GM12878 (cell line): ENCODE measurements around the gene AGAP9. TPM values are rescaled to one million over a fixed set of nuclear protein-coding genes. Genes with fewer than 3 reads are reported as not detected.

ENCODE experiments used
- ATAC-seq: fragments of 200-7000 bp; cut with Tn5 transposase; 3 replicates; pipeline ENCODE4 v1.9.1; 2020; ENCODE audit warnings: mild to moderate bottlenecking, moderate library complexity
- BruUV-seq: library from RNA; stranded (reverse); fragments of 400-500 nt; replicated peaks from 2 replicates; lab custom pipeline; 2021; lab: Mats Ljungman, UMichigan
- CTCF ChIA-PET: fragments of 300-600 bp; sonication (Branson Sonifier 250); formaldehyde crosslinking; extraction: SDS; loops from one replicate; lab custom pipeline; 2021; ENCODE audit warnings: inconsistent platforms; lab: Yijun Ruan, JAX
- POLR2A ChIA-PET: fragments of 350-600 bp; formaldehyde crosslinking; extraction: SDS; loops from one replicate; lab custom pipeline; 2021; ENCODE audit warnings: inconsistent platforms; lab: Charles Lee
- RAD21 ChIA-PET: fragments of 300-600 bp; sonication (Branson Sonifier 250); formaldehyde crosslinking; loops from one replicate; lab custom pipeline; 2023; ENCODE audit warnings: antibody characterized with exemption; ENCODE audit not compliant: unreplicated experiment; lab: Charles Lee
- SMC1A ChIA-PET: fragments of 300-600 bp; sonication (Branson Sonifier 250); formaldehyde crosslinking; loops from one replicate; lab custom pipeline; 2023; ENCODE audit not compliant: unreplicated experiment, uncharacterized antibody; lab: Charles Lee
- DNase-seq: peaks from one replicate; pipeline ENCODE4 v3.0.0-alpha.2; 2011; ENCODE audit warnings: low read depth, low spot score
- FAIRE-seq: peaks from 3 replicates; lab custom pipeline; 2011; peaks lifted over from hg19 to GRCh38; lab: Jason Lieb, UNC
- H2AFZ ChIP-seq: 2 replicates; pipeline ENCODE4 v1.6.0; 2011; ENCODE audit warnings: low read depth, low read length, control low read depth; ENCODE audit not compliant: control insufficient read depth
- H3K27ac ChIP-seq: 2 replicates; pipeline ENCODE4 v1.5.1; 2011; ENCODE audit warnings: control low read depth; ENCODE audit not compliant: control insufficient read depth, insufficient read depth
- H3K27me3 ChIP-seq, 2 experiments: replicated peaks in 1 of 2; 2 replicates each; pipeline versions ENCODE4 v1.6.0 to v1.6.1; 2011; ENCODE audit warnings: low read length in 1 of 2; ENCODE audit not compliant: control insufficient read depth in 2 of 2, insufficient read depth in 2 of 2
- H3K36me3 ChIP-seq, 2 experiments: 2 replicates each; pipeline ENCODE4 v1.5.1; 2011; ENCODE audit warnings: low read length in 1 of 2; ENCODE audit not compliant: control insufficient read depth in 2 of 2, insufficient read depth in 2 of 2
- H3K4me1 ChIP-seq: 2 replicates; pipeline ENCODE4 v1.6.1; 2011; ENCODE audit warnings: mild to moderate bottlenecking, low read length, moderate library complexity, mixed read lengths; ENCODE audit not compliant: control insufficient read depth, insufficient read depth
- H3K4me2 ChIP-seq: 2 replicates; pipeline ENCODE4 v1.6.0; 2011; ENCODE audit warnings: control low read depth; ENCODE audit not compliant: control insufficient read depth, insufficient read depth
- H3K4me3 ChIP-seq: fragments of 200-600 bp; sonication (generic); 2 replicates; pipeline ENCODE4 v1.5.1; 2016
- H3K79me2 ChIP-seq: 2 replicates; pipeline ENCODE4 v1.6.0; 2011; ENCODE audit warnings: low read length; ENCODE audit not compliant: control insufficient read depth, insufficient read depth
- H3K9ac ChIP-seq: 2 replicates; pipeline ENCODE4 v1.8.0; 2011; ENCODE audit warnings: low read length, control low read depth, mixed read lengths; ENCODE audit not compliant: control insufficient read depth, insufficient read depth
- H3K9me3 ChIP-seq: replicated peaks from 3 replicates; pipeline ENCODE4 v1.5.1; 2011; ENCODE audit warnings: mild to moderate bottlenecking, low read length; ENCODE audit not compliant: control insufficient read depth, insufficient read depth
- H4K20me1 ChIP-seq: 2 replicates; pipeline ENCODE4 v1.6.0; 2011; ENCODE audit not compliant: control insufficient read depth, insufficient read depth
- ATF2 ChIP-seq: IDR thresholded peaks from 2 replicates; pipeline ENCODE4 v1.6.1; 2012; ENCODE audit warnings: low read length, inconsistent platforms
- CREM ChIP-seq: IDR thresholded peaks from 2 replicates; pipeline ENCODE4 v1.6.1; 2014; ENCODE audit warnings: antibody characterized with exemption, low read depth
- CTCF ChIP-seq, 3 experiments: IDR thresholded peaks in 2 of 3; conservative IDR thresholded peaks in 1 of 3; 2 replicates each; pipeline ENCODE4 v1.5.1; 2011; ENCODE audit warnings: low read depth in 3 of 3, low read length in 3 of 3, mild to moderate bottlenecking in 3 of 3, control low read depth in 2 of 3, moderate library complexity in 2 of 3, inconsistent platforms in 1 of 3, mixed read lengths in 1 of 3; ENCODE audit not compliant: control insufficient read depth in 2 of 3, insufficient read depth in 1 of 3; ENCODE audit errors: extremely low read depth in 1 of 3
- E2F8 ChIP-seq: fragments of 450-650 bp; IDR thresholded peaks from 2 replicates; pipeline ENCODE4 v1.6.1; 2018; ENCODE audit warnings: mild to moderate bottlenecking, low read depth, moderate library complexity; ENCODE audit not compliant: partially characterized antibody
- EGR1 ChIP-seq, 2 experiments: IDR thresholded peaks; 1 replicate in 1 of 2; 2 replicates in 1 of 2; pipeline ENCODE4 v1.6.1; 2011 to 2012; ENCODE audit warnings: low read depth in 2 of 2, low read length in 2 of 2, borderline replicate concordance in 1 of 2, mild to moderate bottlenecking in 1 of 2, moderate library complexity in 1 of 2
- POLR2AphosphoS5 ChIP-seq: IDR thresholded peaks from 2 replicates; pipeline ENCODE4 v1.6.1; 2011; ENCODE audit warnings: mild to moderate bottlenecking, low read length, inconsistent platforms
- RCOR1 ChIP-seq: conservative IDR thresholded peaks from 2 replicates; pipeline ENCODE4 v1.6.1; 2012; ENCODE audit warnings: low read depth, low read length, improper control_type of control experiment
- RUNX3 ChIP-seq: IDR thresholded peaks from 2 replicates; pipeline ENCODE4 v1.6.1; 2012; ENCODE audit warnings: low read length, inconsistent platforms
- STAT1 ChIP-seq: fragments of 450-650 bp; conservative IDR thresholded peaks from 2 replicates; pipeline ENCODE4 v1.6.1; 2014; ENCODE audit warnings: antibody characterized with exemption, mild to moderate bottlenecking
- SUZ12 ChIP-seq: fragments of 200-600 bp; sonication (generic); IDR thresholded peaks from one replicate; pipeline ENCODE4 v1.6.1; 2018; ENCODE audit warnings: antibody characterized with exemption, mild to moderate bottlenecking; ENCODE audit not compliant: unreplicated experiment
- YY1 ChIP-seq: IDR thresholded peaks from 2 replicates; pipeline ENCODE4 v1.6.1; 2011; ENCODE audit warnings: low read depth, mild to moderate bottlenecking, low read length
- WGBS: methylation state at CpG from one replicate; pipeline ENCODE4 v1.1.6; 2016; ENCODE audit warnings: low lambda C conversion rate; ENCODE audit not compliant: insufficient replicate concordance, insufficient coverage; ENCODE audit errors: missing lambda C conversion rate; 5-methylcytosine and 5-hydroxymethylcytosine counted together
- in situ Hi-C: fragments of 300-500 bp; cut with MboI; formaldehyde crosslinking; loops from 9 replicates; pipeline ENCODE4 v1.14.3; 2018; ENCODE audit warnings: mixed read lengths
- intact Hi-C: fragments of 100-400 bp; cut with micrococcal nuclease; formaldehyde crosslinking; loops from one replicate; pipeline ENCODE4 v1.14.2; 2022; ENCODE audit not compliant: unreplicated experiment
- polyA plus RNA-seq, 11 experiments: library from polyadenylated mRNA; depleted of rRNA in 4 of 11; unstranded in 6 of 11; stranded (reverse) in 5 of 11; fragments of >200 nt; fragmentation: Nextera tagmentation in 4 of 11; fragmentation: Illumina TruSeq in 1 of 11; extraction: Ambion mirVana in 4 of 11; extraction: Trizol in 1 of 11; gene quantifications; 1 replicate in 1 of 11; 2 replicates in 10 of 11; pipeline versions ENCODE4 v1.2.1 to v1.2.3, GENCODE V29; 2011 to 2016; ENCODE audit warnings: inconsistent platforms in 2 of 11, missing spikeins in 2 of 11, low read depth in 1 of 11
- total RNA-seq, 4 experiments: library from RNA; depleted of rRNA in 3 of 4; stranded (reverse); fragments of >200 nt in 3 of 4; fragmentation: Illumina TruSeq in 1 of 4; extraction: Trizol in 1 of 4; gene quantifications; 2 replicates each; pipeline versions ENCODE4 v1.2.1 to v1.2.3, GENCODE V29; 2013 to 2021
- TF ChIP-seq, protein P1 (sequence below): fragments of 150-350 bp; IDR thresholded peaks from 2 replicates; pipeline ENCODE4 v1.6.1; 2016; ENCODE audit warnings: low read depth, low read length

Gene AGAP9
- total and polyA plus RNA-seq, 10 of the 15 experiments (the other 5 are each of a cell fraction or from before 2014, with no cell fraction given): 0.32 to 8.8 (median 3.6) TPM

DNA sequence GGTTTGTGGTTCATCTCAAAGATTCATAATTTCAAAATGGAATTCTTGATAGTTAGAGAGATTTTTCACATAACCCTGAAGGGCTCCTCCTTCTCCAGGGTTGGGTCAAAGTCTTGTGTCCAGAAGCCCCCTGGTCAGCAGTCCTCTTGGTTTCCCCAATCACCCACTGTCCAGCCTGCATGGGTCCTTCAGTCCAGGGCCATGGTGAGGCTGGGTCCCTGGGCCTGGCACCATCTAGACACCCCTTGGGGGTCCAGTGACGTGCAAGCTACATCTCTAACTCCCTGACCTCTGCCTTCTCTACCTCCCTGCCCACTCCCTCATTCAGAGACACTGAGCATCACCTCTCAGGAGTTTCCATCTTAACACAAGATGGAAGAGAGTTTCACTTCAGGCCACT, 65.6 kb downstream of the AGAP9 start (continued):
- TF ChIP-seq ATF2 (no peak), CTCF (IDR thresholded peaks at IDR 0.05 in 2 of 3, conservative IDR thresholded peaks at IDR 0.05 in 1 of 3; ENCODE audit: control insufficient read depth in 2 of 3, extremely low read depth in 1 of 3, insufficient read depth in 1 of 3, low read depth in 3 of 3, low read length in 3 of 3) (no peak)

DNA sequence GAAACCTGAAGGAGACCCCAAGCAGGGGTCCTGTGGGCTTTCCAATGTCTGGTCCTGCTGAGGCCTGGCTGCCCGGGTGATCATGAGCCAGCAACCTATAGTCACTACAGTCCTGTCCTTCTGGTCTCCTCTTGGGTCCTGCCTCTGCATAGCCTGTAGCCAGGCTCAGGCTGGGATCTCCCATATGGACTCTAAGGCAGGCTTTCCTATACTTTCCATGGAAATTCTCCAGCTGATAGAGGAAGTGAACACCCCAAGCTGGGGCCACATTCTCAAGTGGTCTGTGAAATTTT, 66.0 kb downstream of the AGAP9 start:
- Histone ChIP-seq H3K4me1 (no peaks in the 10 kb centered on the region), H4K20me1 (no peaks in the 10 kb centered on the region), H3K9me3 (no peaks in the 10 kb centered on the region), H3K4me3 (no peak overlapping the region), H3K27me3 (peaks cover 0 to 3% of the 10 kb centered on the region in 2 experiments; a peak in 3 of 4 replicates), H3K9ac (no peak overlapping the region), H3K79me2 (no peaks in the 10 kb centered on the region), H3K27ac (no peak overlapping the region), H3K4me2 (no peak overlapping the region), H2AFZ (no peak overlapping the region), H3K36me3 (no peaks in the 10 kb centered on the region)
- BruUV-seq: no TSS peak
- in situ Hi-C loops: no loop called here
- DNase-seq (no peak), FAIRE-seq (no peak), ATAC-seq (no peak)
- RAD21 ChIA-PET: no interaction called here
- CTCF ChIA-PET: no interaction called here
- intact Hi-C loops: no loop called here
- SMC1A ChIA-PET: no interaction called here
- POLR2A ChIA-PET: no interaction called here
- WGBS: 78% methylated on average over 1 of the region's 1 CpG
- no peak for TF ChIP-seq CREM
- no peak for TF ChIP-seq ATF2
- TF ChIP-seq, protein P1, sequence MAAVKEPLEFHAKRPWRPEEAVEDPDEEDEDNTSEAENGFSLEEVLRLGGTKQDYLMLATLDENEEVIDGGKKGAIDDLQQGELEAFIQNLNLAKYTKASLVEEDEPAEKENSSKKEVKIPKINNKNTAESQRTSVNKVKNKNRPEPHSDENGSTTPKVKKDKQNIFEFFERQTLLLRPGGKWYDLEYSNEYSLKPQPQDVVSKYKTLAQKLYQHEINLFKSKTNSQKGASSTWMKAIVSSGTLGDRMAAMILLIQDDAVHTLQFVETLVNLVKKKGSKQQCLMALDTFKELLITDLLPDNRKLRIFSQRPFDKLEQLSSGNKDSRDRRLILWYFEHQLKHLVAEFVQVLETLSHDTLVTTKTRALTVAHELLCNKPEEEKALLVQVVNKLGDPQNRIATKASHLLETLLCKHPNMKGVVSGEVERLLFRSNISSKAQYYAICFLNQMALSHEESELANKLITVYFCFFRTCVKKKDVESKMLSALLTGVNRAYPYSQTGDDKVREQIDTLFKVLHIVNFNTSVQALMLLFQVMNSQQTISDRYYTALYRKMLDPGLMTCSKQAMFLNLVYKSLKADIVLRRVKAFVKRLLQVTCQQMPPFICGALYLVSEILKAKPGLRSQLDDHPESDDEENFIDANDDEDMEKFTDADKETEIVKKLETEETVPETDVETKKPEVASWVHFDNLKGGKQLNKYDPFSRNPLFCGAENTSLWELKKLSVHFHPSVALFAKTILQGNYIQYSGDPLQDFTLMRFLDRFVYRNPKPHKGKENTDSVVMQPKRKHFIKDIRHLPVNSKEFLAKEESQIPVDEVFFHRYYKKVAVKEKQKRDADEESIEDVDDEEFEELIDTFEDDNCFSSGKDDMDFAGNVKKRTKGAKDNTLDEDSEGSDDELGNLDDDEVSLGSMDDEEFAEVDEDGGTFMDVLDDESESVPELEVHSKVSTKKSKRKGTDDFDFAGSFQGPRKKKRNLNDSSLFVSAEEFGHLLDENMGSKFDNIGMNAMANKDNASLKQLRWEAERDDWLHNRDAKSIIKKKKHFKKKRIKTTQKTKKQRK: no peak
- no peak for TF ChIP-seq E2F8
- no peak for TF ChIP-seq YY1
- TF ChIP-seq SUZ12: no peak
- no peak for TF ChIP-seq POLR2AphosphoS5
- no peak for TF ChIP-seq STAT1
- TF ChIP-seq EGR1 (IDR thresholded peaks at IDR 0.05; ENCODE audit: borderline replicate concordance in 1 of 2, low read depth in 2 of 2, low read length in 2 of 2): no peak
- TF ChIP-seq RUNX3: no peak
- no peak for TF ChIP-seq RCOR1
